GM12878 (cell line): ENCODE results near the gene CLBA1. TPM values are rescaled to one million over a fixed set of nuclear protein-coding genes. Genes with fewer than 3 reads are reported as not detected.

Experiments
- ATAC-seq: fragments of 200-7000 bp; cut with Tn5 transposase; 3 replicates; pipeline ENCODE4 v1.9.1; 2020; ENCODE audit warnings: mild to moderate bottlenecking, moderate library complexity
- BruUV-seq: library from RNA; stranded (reverse); fragments of 400-500 nt; replicated peaks from 2 replicates; lab custom pipeline; 2021; lab: Mats Ljungman, UMichigan
- CTCF ChIA-PET: fragments of 300-600 bp; sonication (Branson Sonifier 250); formaldehyde crosslinking; extraction: SDS; loops from one replicate; lab custom pipeline; 2021; ENCODE audit warnings: inconsistent platforms; lab: Yijun Ruan, JAX
- POLR2A ChIA-PET: fragments of 350-600 bp; formaldehyde crosslinking; extraction: SDS; loops from one replicate; lab custom pipeline; 2021; ENCODE audit warnings: inconsistent platforms; lab: Charles Lee
- RAD21 ChIA-PET: fragments of 300-600 bp; sonication (Branson Sonifier 250); formaldehyde crosslinking; loops from one replicate; lab custom pipeline; 2023; ENCODE audit warnings: antibody characterized with exemption; ENCODE audit not compliant: unreplicated experiment; lab: Charles Lee
- SMC1A ChIA-PET: fragments of 300-600 bp; sonication (Branson Sonifier 250); formaldehyde crosslinking; loops from one replicate; lab custom pipeline; 2023; ENCODE audit not compliant: unreplicated experiment, uncharacterized antibody; lab: Charles Lee
- DNase-seq: peaks from one replicate; pipeline ENCODE4 v3.0.0-alpha.2; 2011; ENCODE audit warnings: low read depth, low spot score
- FAIRE-seq: peaks from 3 replicates; lab custom pipeline; 2011; peaks lifted over from hg19 to GRCh38; lab: Jason Lieb, UNC
- H2AFZ ChIP-seq: 2 replicates; pipeline ENCODE4 v1.6.0; 2011; ENCODE audit warnings: low read depth, low read length, control low read depth; ENCODE audit not compliant: control insufficient read depth
- H3K27ac ChIP-seq: 2 replicates; pipeline ENCODE4 v1.5.1; 2011; ENCODE audit warnings: control low read depth; ENCODE audit not compliant: control insufficient read depth, insufficient read depth
- H3K27me3 ChIP-seq, 2 experiments: replicated peaks in 1 of 2; 2 replicates each; pipeline versions ENCODE4 v1.6.0 to v1.6.1; 2011; ENCODE audit warnings: low read length in 1 of 2; ENCODE audit not compliant: control insufficient read depth in 2 of 2, insufficient read depth in 2 of 2
- H3K36me3 ChIP-seq, 2 experiments: 2 replicates each; pipeline ENCODE4 v1.5.1; 2011; ENCODE audit warnings: low read length in 1 of 2; ENCODE audit not compliant: control insufficient read depth in 2 of 2, insufficient read depth in 2 of 2
- H3K4me1 ChIP-seq: 2 replicates; pipeline ENCODE4 v1.6.1; 2011; ENCODE audit warnings: mild to moderate bottlenecking, low read length, moderate library complexity, mixed read lengths; ENCODE audit not compliant: control insufficient read depth, insufficient read depth
- H3K4me2 ChIP-seq: 2 replicates; pipeline ENCODE4 v1.6.0; 2011; ENCODE audit warnings: control low read depth; ENCODE audit not compliant: control insufficient read depth, insufficient read depth
- H3K4me3 ChIP-seq: fragments of 200-600 bp; sonication (generic); 2 replicates; pipeline ENCODE4 v1.5.1; 2016
- H3K79me2 ChIP-seq: 2 replicates; pipeline ENCODE4 v1.6.0; 2011; ENCODE audit warnings: low read length; ENCODE audit not compliant: control insufficient read depth, insufficient read depth
- H3K9ac ChIP-seq: 2 replicates; pipeline ENCODE4 v1.8.0; 2011; ENCODE audit warnings: low read length, control low read depth, mixed read lengths; ENCODE audit not compliant: control insufficient read depth, insufficient read depth
- H3K9me3 ChIP-seq: replicated peaks from 3 replicates; pipeline ENCODE4 v1.5.1; 2011; ENCODE audit warnings: mild to moderate bottlenecking, low read length; ENCODE audit not compliant: control insufficient read depth, insufficient read depth
- H4K20me1 ChIP-seq: 2 replicates; pipeline ENCODE4 v1.6.0; 2011; ENCODE audit not compliant: control insufficient read depth, insufficient read depth
- ESRRA ChIP-seq: IDR thresholded peaks from 2 replicates; pipeline ENCODE4 v1.6.1; 2012; ENCODE audit warnings: mild to moderate bottlenecking, low read length, improper control_type of control experiment
- NBN ChIP-seq: fragments of 450-650 bp; IDR thresholded peaks from 2 replicates; pipeline ENCODE4 v1.6.1; 2016
- PAX5 ChIP-seq: IDR thresholded peaks from 2 replicates; pipeline ENCODE4 v1.6.1; 2011; ENCODE audit warnings: low read depth, low read length, borderline replicate concordance
- SRF ChIP-seq, 2 experiments: IDR thresholded peaks; 2 replicates each; pipeline ENCODE4 v1.6.1; 2011; ENCODE audit warnings: low read depth in 2 of 2, low read length in 2 of 2, mild to moderate bottlenecking in 1 of 2, moderate library complexity in 1 of 2
- ZNF592 ChIP-seq: fragments of 450-650 bp; IDR thresholded peaks from 2 replicates; pipeline ENCODE4 v1.6.1; 2017; ENCODE audit warnings: mild to moderate bottlenecking, moderate library complexity
- WGBS: methylation state at CpG from one replicate; pipeline ENCODE4 v1.1.6; 2016; ENCODE audit warnings: low lambda C conversion rate; ENCODE audit not compliant: insufficient replicate concordance, insufficient coverage; ENCODE audit errors: missing lambda C conversion rate; 5-methylcytosine and 5-hydroxymethylcytosine counted together
- in situ Hi-C: fragments of 300-500 bp; cut with MboI; formaldehyde crosslinking; loops from 9 replicates; pipeline ENCODE4 v1.14.3; 2018; ENCODE audit warnings: mixed read lengths
- intact Hi-C: fragments of 100-400 bp; cut with micrococcal nuclease; formaldehyde crosslinking; loops from one replicate; pipeline ENCODE4 v1.14.2; 2022; ENCODE audit not compliant: unreplicated experiment
- polyA plus RNA-seq, 11 experiments: library from polyadenylated mRNA; depleted of rRNA in 4 of 11; unstranded in 6 of 11; stranded (reverse) in 5 of 11; fragments of >200 nt; fragmentation: Nextera tagmentation in 4 of 11; fragmentation: Illumina TruSeq in 1 of 11; extraction: Ambion mirVana in 4 of 11; extraction: Trizol in 1 of 11; gene quantifications; 1 replicate in 1 of 11; 2 replicates in 10 of 11; pipeline versions ENCODE4 v1.2.1 to v1.2.3, GENCODE V29; 2011 to 2016; ENCODE audit warnings: inconsistent platforms in 2 of 11, missing spikeins in 2 of 11, low read depth in 1 of 11
- total RNA-seq, 4 experiments: library from RNA; depleted of rRNA in 3 of 4; stranded (reverse); fragments of >200 nt in 3 of 4; fragmentation: Illumina TruSeq in 1 of 4; extraction: Trizol in 1 of 4; gene quantifications; 2 replicates each; pipeline versions ENCODE4 v1.2.1 to v1.2.3, GENCODE V29; 2013 to 2021

The CLBA1 gene
- total and polyA plus RNA-seq, 10 of the 15 experiments (the other 5 are each of a cell fraction or from before 2014, with no cell fraction given) = 0.07 to 1.1 (median 0.62) TPM; not detected in 1

DNA sequence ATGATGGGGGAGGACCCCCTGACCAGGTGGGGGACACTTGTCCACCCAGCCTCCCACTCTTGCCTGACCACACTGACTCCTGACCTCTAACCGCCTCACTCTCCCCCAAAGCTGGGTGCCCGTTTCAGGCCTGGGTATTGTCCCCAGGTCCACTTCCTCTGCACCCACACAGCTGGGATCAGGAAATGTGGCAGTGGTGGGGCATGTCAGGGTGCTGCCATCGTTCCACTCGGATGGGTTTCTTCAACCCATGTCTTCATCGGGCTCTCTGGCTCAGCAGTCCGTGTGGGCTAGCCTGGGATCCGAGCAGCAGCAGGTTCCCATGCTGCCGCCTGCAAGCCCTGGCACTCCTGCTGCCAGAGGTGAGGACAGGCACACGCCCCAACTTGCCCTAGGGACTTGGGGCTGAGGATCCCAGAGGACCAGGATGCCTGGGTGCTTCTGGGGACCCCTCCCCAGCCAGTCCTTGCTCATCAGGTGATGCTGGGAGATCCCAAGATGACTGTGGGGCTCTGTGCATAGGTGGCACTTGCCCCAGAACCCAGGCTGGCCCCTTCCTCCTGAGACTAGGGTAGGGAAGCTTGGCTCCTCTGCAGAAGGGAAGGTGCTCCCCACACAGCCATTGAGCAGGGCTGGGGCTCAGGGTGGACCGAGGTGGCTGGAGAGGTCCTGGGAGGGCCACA, 2.9 kb upstream of the CLBA1 start:
- in situ Hi-C loops = loop anchor here (5.0 kb wide), 1 partner anchor 65 kb away; no protein-coding TSS in a partner anchor
- H3K9me3 ChIP-seq = no peaks in the 10 kb centered on the region
- no peaks in the 10 kb centered on the region for H3K79me2 ChIP-seq
- no peaks in the 10 kb centered on the region; the same call in 1 of the 2 replicates for H3K4me1 ChIP-seq
- ATAC-seq = no peak
- H4K20me1 ChIP-seq = no peaks in the 10 kb centered on the region
- H3K27me3 ChIP-seq = peaks cover 3 to 4% of the 10 kb centered on the region in 2 experiments
- ChIA-PET POLR2A (no interaction called here), RAD21 (interaction anchor here (3.0 kb wide), 1 partner anchor 36 kb away, joined by 15 read pairs; no protein-coding TSS in a partner anchor), SMC1A (no interaction called here), CTCF (interaction anchor here (1.5 kb wide), 1 partner anchor 108 kb away, joined by 3 read pairs; no protein-coding TSS in a partner anchor)
- no peak for TF ChIP-seq SRF (IDR thresholded peaks at IDR 0.05; ENCODE audit: low read depth in 2 of 2, low read length in 2 of 2)
- TF ChIP-seq ESRRA = no peak
- H3K27ac ChIP-seq = no peak overlapping the region
- no peak overlapping the region for H2AFZ ChIP-seq
- no peak for FAIRE-seq
- no peak overlapping the region for H3K4me3 ChIP-seq
- DNase-seq = no peak
- no peak overlapping the region for H3K4me2 ChIP-seq
- H3K36me3 ChIP-seq = no peaks in the 10 kb centered on the region
- 19% methylated on average over 10 of the region's 10 CpGs for WGBS
- intact Hi-C loops = no loop called here
- H3K9ac ChIP-seq = no peak overlapping the region
- no TSS peak for BruUV-seq

GRCh38 chr14:104983231-104983721, 2.3 kb upstream of the CLBA1 start:
- Histone ChIP-seq H3K79me2 (no peaks in the 10 kb centered on the region), H3K4me2 (no peak overlapping the region), H3K4me1 (no peaks in the 10 kb centered on the region), H3K9me3 (no peaks in the 10 kb centered on the region), H4K20me1 (no peaks in the 10 kb centered on the region), H3K27ac (no peak overlapping the region), H3K9ac (no peak overlapping the region), H3K4me3 (no peak overlapping the region), H3K36me3 (no peaks in the 10 kb centered on the region), H3K27me3 (peaks cover 0 to 2% of the 10 kb centered on the region in 2 experiments; a peak in 3 of 4 replicates), H2AFZ (no peak overlapping the region)
- SMC1A ChIA-PET = no interaction called here
- DNase-seq = no peak
- RAD21 ChIA-PET = interaction anchor here (3.0 kb wide), 2 partner anchors 35 to 62 kb away, joined by 13 to 15 read pairs; no protein-coding TSS in a partner anchor
- intact Hi-C loops (no loop called here), in situ Hi-C loops (loop anchor here (5.0 kb wide), 1 partner anchor 64 kb away; no protein-coding TSS in a partner anchor)
- ATAC-seq = no peak
- no peak for FAIRE-seq
- POLR2A ChIA-PET = no interaction called here
- BruUV-seq = no TSS peak
- CTCF ChIA-PET = interaction anchor here (1.1 to 1.5 kb wide), 2 partner anchors 8 to 62 kb away, joined by 7 to 9 read pairs; no protein-coding TSS in a partner anchor
- 35% methylated on average over 12 of the region's 12 CpGs for WGBS
- no peak for TF ChIP-seq ZNF592
- TF ChIP-seq NBN = no peak
- TF ChIP-seq PAX5 = no peak
